IPS DF 19.7 (cell line): ENCODE data around the gene NAA20.
"Not testable (repeated sequence)": the region's sequence is repeated elsewhere in the genome, so short reads cannot be mapped to it uniquely, and the experiment has no call there.

Experiments
- DNase-seq: peaks from one replicate; pipeline ENCODE4 v3.0.0-alpha.2; 2013; ENCODE audit warnings: low read depth, low spot score

NAA20 gene

GRCh38 chr20:19991854-19992253 is 25.3 kb upstream of the NAA20 start:
- DNase-seq, result no peak

- DNase-seq, result no peak
These were observed 23.9 kb upstream of the NAA20 start for GRCh38 chr20:19992996-19993908.

GRCh38 chr20:19993958-19994669 is 23.0 kb upstream of the NAA20 start:
- no peak for DNase-seq

- no peak for DNase-seq
These were observed 21.8 kb upstream of the NAA20 start for GRCh38 chr20:19995220-19995863.

- DNase-seq, result no peak
These were observed 20.9 kb upstream of the NAA20 start for GRCh38 chr20:19996222-19996621.

- DNase-seq, result no peak
These were observed 20.2 kb upstream of the NAA20 start for GRCh38 chr20:19996917-19997316.

GRCh38 chr20:19998990-19999705 is 18.0 kb upstream of the NAA20 start:
- no peak for DNase-seq

GRCh38 chr20:20000211-20000968 is 16.8 kb upstream of the NAA20 start:
- DNase-seq, result no peak

GRCh38 chr20:20002101-20002998 is 14.8 kb upstream of the NAA20 start:
- no peak for DNase-seq

GRCh38 chr20:20003031-20003954 is 13.9 kb upstream of the NAA20 start:
- DNase-seq, result no peak

GRCh38 chr20:20003955-20004322 is 13.2 kb upstream of the NAA20 start:
- not testable (repeated sequence) for DNase-seq

- DNase-seq, result no peak
These were observed 11.8 kb upstream of the NAA20 start for GRCh38 chr20:20005342-20005741.

GRCh38 chr20:20009784-20010253 is 7.3 kb upstream of the NAA20 start:
- DNase-seq, result no peak

GRCh38 chr20:20010639-20011500 is 6.3 kb upstream of the NAA20 start:
- no peak for DNase-seq

GRCh38 chr20:20012541-20012940 is 4.6 kb upstream of the NAA20 start:
- no peak for DNase-seq

- no peak for DNase-seq
These were observed 2.5 kb upstream of the NAA20 start for GRCh38 chr20:20014659-20015058.

GRCh38 chr20:20017844-20018185 is 653 bp downstream of the NAA20 start:
- no peak for DNase-seq

- no peak for DNase-seq
These were observed 1.2 kb downstream of the NAA20 start for GRCh38 chr20:20018366-20018765.
